ENCODE data around the gene FMN1. TPM values are rescaled to one million over a fixed set of nuclear protein-coding genes. Genes with fewer than 3 reads are reported as not detected.
"Not testable (repeated sequence)": the region's sequence is repeated elsewhere in the genome, so short reads cannot be mapped to it uniquely, and the experiment has no call there.

Gene FMN1
- total RNA-seq, 1 donor from 2014 or later = 3.3 TPM

DNA sequence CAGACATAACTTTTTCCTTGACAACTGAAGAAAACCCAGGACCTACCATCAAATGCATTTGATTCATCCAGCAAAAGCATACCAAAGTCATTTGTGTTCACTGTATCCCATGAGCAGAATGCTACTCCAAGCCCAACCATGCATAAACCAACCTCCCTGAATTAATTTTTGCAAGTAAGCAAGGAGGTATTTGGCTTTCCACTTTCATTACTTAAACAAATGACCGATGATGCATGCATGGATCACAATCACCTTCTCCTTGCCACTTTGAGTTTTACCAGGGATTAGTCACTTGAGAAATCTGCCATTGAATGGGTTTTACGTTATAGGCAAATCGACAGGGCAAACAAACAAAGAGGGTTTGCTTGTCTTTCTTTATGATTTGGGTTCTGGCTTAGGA, 214.8 kb downstream of the FMN1 start:
- intact Hi-C loops (cut with DNase I) = no loop called here
- ATAC-seq = no peak
- DNase-seq (ENCODE audit: missing footprints) = no peak

DNA sequence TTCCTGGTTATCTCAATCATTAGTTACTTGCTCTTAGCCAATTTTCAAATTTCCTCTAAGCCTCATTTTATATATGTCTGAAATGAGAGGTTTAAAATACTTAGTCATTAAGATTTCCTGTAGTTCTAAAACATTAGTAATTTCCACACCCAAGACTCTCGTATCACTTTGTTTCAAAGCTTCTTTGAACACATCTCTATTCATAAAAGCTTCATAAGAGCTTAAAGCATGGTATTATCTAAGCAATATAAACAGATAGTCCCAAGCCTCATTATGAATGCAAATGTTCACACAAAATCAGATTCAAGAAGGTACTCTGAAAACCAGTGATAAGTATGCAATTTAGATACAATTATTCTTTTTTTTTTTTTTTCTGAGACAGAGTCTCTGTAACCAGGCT, 217.0 kb downstream of the FMN1 start:
- DNase-seq (ENCODE audit: missing footprints) (no peak), ATAC-seq (no peak)
- intact Hi-C loops (cut with DNase I) = no loop called here

DNA sequence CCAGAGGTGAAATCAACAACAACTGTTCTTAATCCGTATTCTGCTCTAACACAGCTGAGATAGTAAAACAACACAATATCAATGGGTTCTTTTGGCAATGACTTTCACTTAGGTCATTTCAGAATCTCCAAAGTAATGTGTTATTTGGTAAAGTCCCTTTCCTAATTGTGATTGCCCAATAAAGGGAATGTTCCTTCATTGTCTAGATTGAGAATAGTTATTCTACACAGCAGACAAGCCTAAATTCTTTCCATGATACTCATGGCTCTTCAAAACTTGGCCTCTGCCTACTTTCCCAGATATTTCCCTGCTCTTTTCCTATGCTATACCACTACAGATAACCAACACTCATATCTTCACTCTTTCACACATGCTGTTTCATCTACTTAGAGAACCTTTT, 219.8 kb downstream of the FMN1 start:
- DNase-seq (ENCODE audit: missing footprints) = no peak
- ATAC-seq = no peak
- intact Hi-C loops (cut with DNase I) = no loop called here

DNA sequence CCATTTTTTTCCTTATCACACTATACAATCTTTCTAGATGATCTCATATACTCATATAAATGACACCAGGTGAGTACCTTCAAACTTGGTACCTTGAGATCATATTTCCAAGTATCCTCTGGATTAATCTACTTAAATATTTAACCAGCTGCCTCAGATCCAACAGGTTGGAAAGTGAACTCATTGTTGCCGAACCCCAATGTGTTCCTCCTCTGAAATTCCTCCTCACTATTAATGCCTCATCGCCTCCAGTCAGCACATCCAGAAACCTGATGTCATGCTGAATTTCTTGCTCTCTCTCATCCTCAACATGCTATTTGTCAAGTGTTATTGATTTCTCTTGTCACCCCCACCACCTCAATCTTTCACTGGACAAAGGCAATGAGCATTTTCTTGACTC, 221.8 kb downstream of the FMN1 start:
- ATAC-seq (no peak), DNase-seq (ENCODE audit: missing footprints) (no peak)
- intact Hi-C loops (cut with DNase I) = no loop called here

DNA sequence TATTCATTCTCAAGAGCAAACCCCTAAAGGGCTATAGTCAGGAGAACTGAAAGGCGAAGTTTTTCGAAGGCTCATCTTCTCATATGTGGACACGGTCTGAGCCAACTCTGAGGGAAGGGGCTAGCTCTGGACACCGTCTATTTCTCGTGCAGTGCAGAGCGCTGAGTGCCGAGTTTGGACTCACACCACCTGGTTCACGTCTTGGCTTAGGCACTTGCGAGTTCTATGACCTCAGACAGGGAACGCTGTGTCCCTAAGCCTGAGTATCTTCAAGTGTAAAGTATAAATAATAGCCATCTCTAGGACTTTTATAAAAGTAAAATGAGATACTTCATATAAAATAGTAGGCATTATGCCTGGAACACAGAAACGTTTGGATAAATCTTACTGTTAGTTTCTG, 223.7 kb downstream of the FMN1 start:
- intact Hi-C loops (cut with DNase I) = no loop called here
- DNase-seq (ENCODE audit: missing footprints) (peak; percentile 64), ATAC-seq (peak; percentile 94)

DNA sequence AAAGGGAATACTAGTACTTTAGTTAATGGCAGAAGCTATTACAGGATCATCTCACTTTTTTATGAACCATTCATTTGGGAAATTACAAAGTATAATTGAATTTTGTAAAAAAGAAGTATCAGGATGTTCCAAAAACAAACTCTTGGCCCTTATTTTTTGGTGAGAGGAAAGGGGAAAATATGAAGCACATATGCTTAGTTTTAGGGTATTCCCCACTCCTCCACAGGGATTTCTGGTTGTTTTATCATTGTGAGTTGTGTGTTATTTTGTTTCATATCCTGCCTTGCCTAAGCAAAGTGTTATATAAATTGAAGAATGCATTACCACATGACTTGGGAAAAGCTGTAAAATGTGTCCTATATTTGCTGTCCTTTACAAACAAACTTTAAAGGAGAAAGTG, 227.0 kb downstream of the FMN1 start:
- intact Hi-C loops (cut with DNase I) = no loop called here

DNA sequence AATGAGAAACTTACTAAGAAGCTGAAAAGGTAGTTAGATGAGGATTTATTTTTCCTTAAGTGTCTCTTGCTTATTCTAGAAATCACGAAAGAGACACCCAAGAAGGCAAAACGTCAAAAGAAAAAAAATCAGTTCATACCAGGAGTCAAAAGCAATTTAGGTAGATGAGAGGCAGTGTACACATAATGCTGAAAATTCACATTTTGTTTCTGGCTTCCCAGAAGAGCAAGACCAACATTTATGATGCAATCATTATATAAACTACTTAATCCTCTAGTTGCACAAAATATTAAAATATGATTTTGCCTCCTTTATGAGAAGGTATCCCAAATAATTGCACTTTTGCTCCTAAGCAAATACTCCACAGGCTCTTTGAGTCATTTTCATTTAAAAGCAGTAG, 228.0 kb downstream of the FMN1 start:
- ATAC-seq (no peak), DNase-seq (ENCODE audit: missing footprints) (no peak)
- intact Hi-C loops (cut with DNase I) = no loop called here

More for the DNA sequence above, 227.0 kb downstream of the FMN1 start:
- DNase-seq (ENCODE audit: missing footprints) = no peak
- no peak for ATAC-seq

DNA sequence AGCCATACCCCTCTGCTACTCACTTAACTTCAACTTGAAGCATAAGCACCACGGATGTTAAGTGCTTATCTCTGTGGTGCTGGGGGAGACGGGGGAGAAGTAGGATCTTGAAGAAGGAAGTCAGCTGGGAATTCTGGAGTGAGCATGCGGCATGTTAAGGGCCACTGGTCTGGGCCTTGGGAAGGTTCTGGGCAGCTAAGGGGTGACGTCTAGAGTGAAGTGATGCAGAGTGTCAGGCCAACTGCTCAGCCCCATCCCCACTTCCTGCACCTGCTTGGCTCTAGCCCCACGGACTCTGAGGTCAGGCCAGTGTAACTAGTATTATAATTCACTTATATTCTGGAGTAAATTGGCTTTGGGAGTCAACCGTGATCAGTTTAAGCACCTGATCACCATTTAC, 228.6 kb downstream of the FMN1 start:
- intact Hi-C loops (cut with DNase I) = no loop called here
- ATAC-seq = no peak

DNA sequence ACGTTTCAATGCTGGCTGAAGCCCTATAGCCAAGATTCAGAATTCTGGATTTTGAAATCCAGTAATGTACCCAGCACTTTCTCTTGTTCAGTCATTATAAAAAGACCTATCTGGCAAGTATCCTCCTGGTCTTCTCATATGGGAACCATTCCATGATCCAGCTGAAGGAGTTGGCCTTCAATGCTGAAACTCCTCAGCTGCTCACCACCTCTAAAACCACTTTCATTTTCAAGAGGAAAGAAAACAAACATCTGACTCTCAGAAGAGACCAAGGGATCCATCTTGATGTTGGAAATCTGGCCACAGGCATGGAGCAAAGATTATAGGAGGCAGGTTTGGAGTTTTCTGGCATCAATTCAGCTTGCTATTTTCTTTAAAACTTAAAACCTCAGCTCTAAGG, 235.4 kb downstream of the FMN1 start:
- DNase-seq (ENCODE audit: missing footprints) (no peak), ATAC-seq (peak; percentile 83)
- intact Hi-C loops (cut with DNase I) = loop anchor here (10.0 kb wide), 2 partner anchors 114 to 294 kb away; no protein-coding TSS in a partner anchor

More for the DNA sequence above, 228.6 kb downstream of the FMN1 start:
- DNase-seq (ENCODE audit: missing footprints) = no peak

DNA sequence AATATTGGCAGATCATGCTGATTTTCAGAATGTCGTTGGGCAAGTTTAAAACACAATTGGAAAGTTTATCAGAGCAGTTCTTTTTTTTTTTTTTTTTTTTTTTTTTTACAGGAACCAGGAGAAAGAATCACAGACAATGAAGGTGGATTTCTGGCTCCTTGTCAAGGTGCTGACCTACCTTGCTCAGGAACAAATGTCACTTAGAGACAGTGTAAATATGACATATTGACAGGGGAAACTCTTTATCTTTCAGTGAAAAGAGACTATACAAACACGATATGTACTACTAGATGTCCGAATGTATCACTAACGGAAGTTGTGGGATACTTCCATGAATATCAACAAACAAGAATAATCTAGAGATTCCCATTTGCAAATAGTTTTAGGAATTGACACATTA, 237.3 kb downstream of the FMN1 start:
- intact Hi-C loops (cut with DNase I) = loop anchor here (10.0 kb wide), 2 partner anchors 112 to 292 kb away; no protein-coding TSS in a partner anchor
- DNase-seq (ENCODE audit: missing footprints) = no peak
- no peak for ATAC-seq

DNA sequence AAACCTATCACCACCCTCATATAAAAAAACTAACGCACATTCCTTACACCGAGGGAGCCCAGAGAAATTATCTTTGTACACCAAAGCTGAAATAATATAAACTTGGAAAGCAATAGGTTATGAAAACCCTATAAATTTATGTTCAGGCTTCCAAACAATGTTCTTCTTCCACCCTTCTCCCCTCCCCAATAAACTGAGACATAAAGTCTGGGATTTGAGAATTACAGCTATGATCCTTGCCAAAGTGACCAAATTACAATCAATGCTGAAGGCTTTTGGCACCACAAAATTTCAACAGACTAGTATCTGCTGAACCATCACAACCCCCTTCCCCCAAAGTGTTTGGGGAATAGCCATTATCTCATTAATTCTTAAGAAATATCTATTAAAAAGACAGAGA, 237.8 kb downstream of the FMN1 start:
- intact Hi-C loops (cut with DNase I) = loop anchor here (10.0 kb wide), 2 partner anchors 112 to 292 kb away; no protein-coding TSS in a partner anchor
- DNase-seq (ENCODE audit: missing footprints) (no peak), ATAC-seq (no peak)

DNA sequence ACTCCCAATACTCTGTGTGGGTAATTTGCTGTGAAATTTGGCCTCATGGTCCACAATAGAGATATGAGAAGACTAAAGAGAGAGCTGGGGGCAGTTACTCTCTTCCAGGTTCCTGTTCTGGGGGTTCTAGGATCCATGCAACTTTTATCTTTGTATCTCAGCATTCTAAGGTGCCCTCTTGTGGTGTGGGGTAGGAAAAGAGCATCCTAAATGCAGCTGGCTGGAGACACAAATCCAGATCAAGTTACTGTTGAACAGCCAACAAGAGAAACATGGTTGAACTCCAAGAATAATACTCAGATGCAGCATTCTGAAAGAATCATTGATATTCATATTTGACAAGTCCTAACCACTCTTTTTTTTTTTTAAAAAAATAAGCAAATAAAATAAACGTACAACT, 238.5 kb downstream of the FMN1 start:
- DNase-seq (ENCODE audit: missing footprints) (no peak), ATAC-seq (peak; percentile 60)
- intact Hi-C loops (cut with DNase I) = loop anchor here (10.0 kb wide), 2 partner anchors 111 to 291 kb away; no protein-coding TSS in a partner anchor

DNA sequence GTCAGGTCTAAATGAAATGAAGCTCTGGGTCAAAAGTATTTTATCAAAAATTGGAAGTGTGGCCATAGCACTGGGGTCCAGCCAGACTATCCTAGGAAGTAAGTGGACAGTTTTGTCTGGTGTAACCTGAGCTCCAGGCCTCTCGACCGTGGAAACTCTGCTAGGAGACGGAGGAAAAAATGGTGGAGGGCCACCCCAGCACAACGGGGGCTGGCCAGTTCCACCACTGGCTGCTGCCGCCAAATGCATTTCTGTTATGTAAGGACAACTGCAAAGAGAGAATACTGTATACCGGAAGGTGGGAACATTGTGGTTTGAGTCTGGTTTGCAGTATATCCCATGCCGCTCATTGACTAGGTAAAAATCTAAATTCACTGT, 241.0 kb downstream of the FMN1 start:
- ATAC-seq = no peak
- no peak for DNase-seq (ENCODE audit: missing footprints)
- intact Hi-C loops (cut with DNase I) = loop anchor here (10.0 kb wide), 2 partner anchors 109 to 289 kb away; no protein-coding TSS in a partner anchor

DNA sequence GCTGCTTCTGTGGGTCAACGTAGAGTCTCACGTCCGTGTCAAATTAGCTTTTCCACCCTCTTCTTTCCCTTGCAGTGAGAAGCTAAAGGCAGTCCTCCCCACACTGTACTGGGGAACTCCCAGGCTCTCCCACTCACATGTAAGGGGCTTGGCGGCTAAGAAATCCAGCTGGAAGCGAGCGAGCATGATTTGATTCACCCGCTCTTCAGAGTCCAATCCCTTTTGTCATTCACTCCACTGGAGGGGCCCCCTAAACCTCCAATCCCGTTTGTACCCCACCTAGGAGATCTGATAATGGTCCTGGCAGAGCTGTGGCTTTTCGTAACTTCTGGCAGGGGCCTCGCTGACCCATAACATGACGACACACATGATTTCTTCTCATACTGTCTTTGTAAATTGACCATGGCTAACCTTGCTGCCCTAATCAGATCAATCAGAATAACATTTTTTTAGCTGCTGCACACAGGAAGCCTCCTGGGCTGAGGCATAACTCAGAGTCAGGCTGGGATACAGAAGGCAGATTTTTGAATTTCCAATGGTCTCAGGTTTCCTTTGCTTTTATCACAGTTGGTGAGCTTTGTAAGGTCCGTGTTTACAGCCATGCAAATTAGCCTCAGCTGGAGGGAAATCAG, 241.5 kb downstream of the FMN1 start:
- intact Hi-C loops (cut with DNase I) = loop anchor here (10.0 kb wide), 2 partner anchors 108 to 288 kb away; no protein-coding TSS in a partner anchor
- peak; percentile 48 for ATAC-seq
- no peak for DNase-seq (ENCODE audit: missing footprints)

DNA sequence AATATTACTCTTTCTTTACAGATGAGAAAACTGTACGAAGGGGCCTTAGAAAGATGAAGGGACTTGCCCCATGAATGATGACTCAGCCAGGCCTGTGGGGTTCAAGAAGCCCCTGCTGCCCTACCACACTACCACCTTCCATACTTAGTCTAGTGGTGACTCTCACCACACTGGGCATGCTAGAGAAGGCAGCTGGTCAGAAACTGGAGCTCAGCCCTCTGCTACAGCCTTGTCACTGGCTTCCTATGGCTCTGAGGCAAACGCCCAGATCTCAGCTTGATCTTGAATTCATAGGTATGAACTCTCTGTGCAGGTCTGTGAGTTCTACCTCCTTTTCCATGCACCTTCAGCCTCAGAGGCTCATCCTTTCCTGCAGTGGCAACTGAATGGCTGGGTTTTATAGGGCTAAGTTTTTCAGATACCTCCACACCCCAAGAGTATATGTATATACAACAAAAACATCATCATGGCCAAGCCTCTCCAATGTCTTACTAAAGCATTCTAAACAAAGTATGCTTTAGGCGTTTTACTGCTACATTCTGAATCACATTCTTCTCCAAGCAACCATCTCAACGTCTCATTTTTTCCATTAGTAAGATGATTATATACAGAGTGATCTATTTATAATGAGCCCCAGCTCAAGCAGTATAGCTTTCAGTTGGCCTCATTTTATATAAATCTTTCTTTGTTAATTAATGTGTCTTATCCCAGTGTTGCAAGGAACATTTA, 242.6 kb downstream of the FMN1 start:
- no peak for DNase-seq (ENCODE audit: missing footprints)
- ATAC-seq = no peak
- intact Hi-C loops (cut with DNase I) = loop anchor here (10.0 kb wide), 2 partner anchors 107 to 287 kb away; no protein-coding TSS in a partner anchor

DNA sequence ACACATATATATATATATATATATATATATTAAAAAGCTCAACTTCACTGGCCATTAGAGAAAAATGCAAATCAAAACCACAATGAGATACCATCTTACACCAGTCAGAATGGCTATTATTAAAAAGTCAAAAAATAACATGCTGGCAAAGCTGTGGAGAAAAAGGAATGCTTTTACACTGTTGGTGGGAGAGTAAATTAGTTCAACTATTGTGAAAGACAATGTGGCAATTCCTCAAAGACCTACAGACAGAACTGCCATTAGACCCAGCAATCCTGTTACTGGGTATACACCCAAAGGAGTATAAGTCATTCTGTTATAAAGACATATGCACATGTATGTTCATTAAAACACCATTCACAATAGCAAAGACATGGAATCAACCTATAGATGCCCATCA, 244.5 kb downstream of the FMN1 start:
- DNase-seq (ENCODE audit: missing footprints); ATAC-seq: not testable (repeated sequence)
- intact Hi-C loops (cut with DNase I) = loop anchor here (10.0 kb wide), 2 partner anchors 105 to 285 kb away; no protein-coding TSS in a partner anchor

DNA sequence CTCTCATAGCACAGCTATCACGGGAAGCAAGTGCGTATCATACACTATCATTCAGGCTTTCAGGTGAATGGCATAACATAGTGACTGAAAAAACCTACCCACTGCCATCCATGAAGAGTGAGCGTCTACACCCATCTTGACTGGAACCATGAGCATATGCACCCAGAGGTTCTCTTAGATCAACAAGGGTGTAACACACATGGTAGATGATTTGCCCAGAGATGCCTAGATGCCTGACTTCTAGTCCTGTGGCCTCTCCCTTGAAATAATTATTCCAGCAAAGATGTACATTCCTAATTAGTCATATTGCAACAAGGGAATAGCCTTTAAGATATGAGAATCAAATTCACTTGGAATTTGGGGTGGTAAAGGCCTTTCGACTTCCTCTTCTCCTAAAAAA, 248.3 kb downstream of the FMN1 start:
- no peak for ATAC-seq
- intact Hi-C loops (cut with DNase I) = no loop called here
- DNase-seq (ENCODE audit: missing footprints) = no peak

DNA sequence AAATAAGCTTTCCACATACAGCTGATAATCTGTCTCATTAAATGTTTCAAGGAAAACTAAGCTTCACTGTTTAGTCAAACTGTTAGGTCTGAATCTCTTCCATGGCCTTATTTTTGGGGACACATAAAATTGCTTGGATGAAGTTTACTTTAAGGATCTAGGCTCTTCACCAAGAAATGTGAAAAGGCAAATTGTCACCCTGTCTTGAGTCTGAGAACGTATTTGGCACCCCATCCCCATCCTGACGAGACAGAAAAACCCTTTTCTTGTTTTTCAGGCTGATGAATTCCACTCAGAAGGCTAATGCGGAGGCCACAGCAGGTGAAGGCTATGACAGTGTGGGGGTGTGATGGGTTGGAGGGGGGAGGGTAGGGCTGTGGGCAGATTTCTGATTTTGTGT, 250.1 kb downstream of the FMN1 start:
- intact Hi-C loops (cut with DNase I) = no loop called here
- DNase-seq (ENCODE audit: missing footprints) (no peak), ATAC-seq (no peak)

DNA sequence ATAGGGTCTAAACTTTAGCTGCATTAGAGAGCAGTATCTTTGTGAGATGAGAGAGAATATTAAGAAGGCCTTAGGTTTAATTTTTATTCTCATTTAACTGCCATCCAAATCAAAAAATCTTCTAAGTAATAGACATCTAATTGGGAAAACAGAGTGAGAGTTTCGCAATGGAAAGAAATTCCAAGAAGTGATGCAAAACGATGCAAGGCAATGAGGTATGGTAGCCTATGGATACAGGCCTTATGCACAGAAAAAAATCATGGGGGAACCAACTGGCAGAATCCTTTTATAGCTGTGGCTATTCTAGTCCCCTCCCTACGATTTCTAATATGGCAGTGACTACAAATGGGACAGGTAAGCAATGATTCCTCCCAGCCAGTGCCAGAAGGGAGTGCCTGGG, 250.8 kb downstream of the FMN1 start:
- ATAC-seq = no peak
- no peak for DNase-seq (ENCODE audit: missing footprints)
- intact Hi-C loops (cut with DNase I) = no loop called here

DNA sequence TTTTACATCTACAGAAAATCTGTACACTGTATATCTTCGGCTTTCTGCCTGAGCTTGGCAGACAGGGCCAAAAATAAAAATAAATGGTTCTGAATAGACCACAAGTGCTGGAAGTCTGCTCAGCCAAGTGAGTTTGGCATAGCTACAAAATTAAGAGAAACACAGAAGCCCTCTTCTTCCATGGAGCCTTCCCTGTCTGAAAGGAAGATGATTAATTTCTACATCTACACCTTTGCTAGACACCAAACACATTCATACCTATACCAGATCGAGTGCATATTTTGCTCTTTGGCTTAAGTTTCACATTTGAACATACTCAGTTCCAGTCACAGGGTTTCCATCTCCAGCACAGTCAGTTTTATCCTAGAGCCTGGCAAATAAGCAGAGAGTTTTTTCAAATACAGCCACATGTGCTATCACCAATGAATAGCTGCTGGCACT, 252.1 kb downstream of the FMN1 start:
- ATAC-seq = peak; percentile 44
- intact Hi-C loops (cut with DNase I) = no loop called here
- DNase-seq (ENCODE audit: missing footprints) = no peak

Measured in Right ventricle myocardium inferior (tissue), 1 donor.